DMS 273 treated with DMSO at 0.1 percent for 48 hours (cell line): ENCODE data around the gene GRIK4.

ENCODE experiments used
- DNase-seq: peaks from one replicate; lab custom pipeline; 2025; lab: John Stamatoyannopoulos, UW

GRIK4 gene

DNA sequence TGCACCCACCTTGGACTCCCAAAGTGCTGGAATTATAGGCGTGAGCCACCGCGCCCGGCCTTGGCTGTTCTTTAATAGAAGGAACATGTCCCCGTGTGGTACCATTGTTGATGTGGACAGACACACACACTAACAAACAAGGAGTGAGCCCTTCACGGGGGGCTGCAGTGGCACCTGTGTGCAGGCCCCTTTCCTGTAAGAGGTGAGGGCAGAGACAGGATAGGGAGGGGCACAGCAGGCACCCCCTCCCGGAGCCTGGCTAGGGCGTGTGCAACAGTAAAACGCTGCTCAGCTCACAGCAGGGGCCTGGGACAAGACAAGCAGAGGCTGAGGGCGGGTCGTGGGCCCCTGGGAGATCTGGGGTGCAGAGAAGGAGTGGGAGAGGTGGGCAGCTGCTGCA is 37.8 kb downstream of the GRIK4 start:
- no peak for DNase-seq

DNA sequence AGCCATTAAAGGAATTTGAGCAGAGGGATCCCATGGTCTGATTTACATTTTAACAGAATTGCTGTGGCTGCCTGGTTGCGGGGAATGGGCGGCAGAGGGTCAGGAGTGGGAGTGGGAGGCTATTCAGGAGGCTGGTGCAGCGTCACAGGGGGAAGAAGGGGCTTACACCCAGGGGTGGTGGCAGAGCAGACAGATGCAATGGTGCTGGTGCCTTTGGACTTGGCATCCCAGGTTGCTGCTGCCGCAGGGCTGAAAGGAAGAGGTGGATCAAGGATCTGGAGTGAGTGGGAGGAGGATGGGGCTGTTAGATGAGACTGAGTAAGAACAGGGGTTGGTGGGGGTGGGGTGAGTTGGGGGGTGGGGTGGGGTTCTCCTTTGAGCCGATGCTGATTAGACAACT is 38.5 kb downstream of the GRIK4 start:
- no peak for DNase-seq

DNA sequence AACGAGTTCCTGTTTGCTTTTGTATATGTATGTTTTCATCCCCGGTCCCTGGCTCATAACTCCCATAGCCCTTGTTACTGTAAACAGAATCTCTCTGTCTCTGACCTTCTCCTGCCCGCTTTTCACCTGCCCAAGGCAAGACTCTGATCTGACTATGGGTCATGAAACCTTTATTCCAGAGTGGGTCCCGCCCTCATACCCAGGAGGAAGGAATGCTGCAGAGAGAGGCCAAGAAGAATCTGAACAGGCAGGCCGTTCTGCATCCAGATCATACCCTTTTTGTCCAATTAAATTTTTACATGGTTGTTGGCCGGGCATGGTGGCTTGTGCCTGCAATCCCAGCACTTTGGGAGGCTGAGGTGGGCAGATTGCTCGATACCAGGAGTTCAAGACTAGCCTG is 39.6 kb downstream of the GRIK4 start:
- DNase-seq = no peak

DNA sequence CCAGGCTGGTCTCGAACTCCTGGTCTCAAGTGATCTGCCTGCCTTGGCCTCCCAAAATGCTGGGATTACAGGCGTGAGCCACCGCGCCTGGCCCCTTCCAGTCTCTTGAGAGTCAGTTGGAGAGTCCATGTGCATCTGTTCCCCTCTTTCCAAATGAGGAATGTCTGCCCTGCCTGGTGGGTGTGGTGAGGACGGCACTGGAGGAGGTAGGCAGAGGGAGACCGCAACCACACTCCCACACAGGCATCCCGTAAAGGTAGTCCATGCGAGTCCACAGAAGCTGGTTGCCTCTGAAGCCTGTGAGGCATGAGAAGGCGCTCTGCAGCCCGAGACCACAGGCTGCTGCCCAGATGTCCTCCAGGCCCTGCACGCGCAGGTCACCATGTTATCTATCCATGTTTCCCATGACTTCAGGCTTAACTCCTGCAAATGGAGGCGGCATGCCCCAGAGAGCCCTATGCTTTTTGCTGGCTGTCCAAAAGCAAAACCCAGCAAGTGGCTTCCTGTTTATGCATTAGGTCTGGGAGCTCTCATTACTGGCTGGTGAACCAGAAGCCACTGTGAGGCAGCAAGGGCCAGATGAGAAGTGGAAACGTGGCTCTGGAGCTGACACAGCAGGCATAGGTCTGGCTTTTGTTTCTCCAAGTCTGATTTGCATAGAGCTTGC is 43.4 kb downstream of the GRIK4 start:
- no peak for DNase-seq

DNA sequence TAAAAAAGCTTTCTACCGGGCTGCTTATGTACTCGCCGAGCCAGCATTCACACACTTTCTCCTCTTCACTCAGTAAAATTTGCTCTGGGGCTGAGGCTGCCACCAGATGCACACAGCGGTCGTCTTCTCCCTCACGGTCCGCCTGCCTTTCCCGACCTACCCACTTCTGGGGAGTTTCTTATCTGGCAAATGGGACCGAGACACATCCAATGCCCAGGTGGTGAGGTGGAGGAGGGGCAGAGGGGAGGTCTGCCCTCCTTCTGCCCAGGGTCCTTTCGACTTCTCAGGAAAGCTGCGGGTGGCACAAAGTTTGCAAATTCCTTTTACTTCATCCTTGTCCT is 43.9 kb downstream of the GRIK4 start:
- DNase-seq = no peak

DNA sequence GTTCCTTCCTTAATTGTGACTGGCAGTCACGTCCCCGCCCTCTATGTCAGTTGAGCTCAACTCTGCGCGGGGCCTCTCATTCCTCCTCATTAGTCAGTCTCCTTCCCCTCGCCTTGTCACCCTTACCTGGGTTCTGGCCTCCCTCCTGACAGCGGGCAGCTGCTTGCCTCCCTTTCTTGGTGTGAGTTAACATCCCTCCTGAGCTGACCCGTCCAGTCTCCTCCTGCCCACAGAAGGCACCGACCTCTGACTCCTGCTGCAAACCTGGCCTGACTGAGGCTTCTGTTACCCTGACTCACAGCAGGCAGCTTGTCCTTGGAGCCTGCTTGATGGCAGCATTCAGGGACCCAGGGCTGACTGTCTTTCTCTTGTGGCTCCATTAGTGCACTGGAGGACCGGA is 45.2 kb downstream of the GRIK4 start:
- DNase-seq = no peak

DNA sequence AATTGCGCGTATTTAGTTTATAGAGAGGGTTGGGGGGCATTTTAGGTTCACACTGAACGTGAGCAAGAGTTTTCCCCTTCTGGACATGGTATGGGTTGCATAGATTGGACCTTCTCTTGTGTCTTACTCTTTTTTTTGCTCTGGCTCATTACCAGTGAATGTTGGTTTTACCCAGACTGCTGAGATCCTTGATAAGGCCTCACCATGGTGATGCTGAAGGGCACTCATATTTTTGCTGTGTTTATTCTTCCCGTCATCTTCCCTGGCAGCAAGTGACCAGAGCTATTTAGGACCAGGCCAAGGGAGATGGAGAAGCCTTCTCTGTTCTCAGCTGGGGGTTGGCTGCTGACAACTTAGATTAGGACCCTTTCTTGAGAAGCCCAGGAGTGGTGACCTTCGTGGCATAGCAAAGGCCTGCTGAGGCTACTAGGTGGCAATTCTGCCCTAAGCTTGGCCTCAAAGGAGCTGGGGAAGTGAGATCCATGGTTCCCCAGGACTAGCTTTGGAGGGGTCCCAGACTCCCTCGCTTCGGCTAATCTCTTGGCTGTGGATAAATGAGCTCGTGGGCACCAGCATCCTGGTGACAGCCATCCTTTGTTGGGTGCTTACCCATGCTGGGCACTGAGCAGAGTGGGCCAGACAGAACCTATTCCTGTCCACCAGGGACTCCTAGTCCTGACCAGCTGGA is 47.3 kb downstream of the GRIK4 start:
- DNase-seq = no peak

DNA sequence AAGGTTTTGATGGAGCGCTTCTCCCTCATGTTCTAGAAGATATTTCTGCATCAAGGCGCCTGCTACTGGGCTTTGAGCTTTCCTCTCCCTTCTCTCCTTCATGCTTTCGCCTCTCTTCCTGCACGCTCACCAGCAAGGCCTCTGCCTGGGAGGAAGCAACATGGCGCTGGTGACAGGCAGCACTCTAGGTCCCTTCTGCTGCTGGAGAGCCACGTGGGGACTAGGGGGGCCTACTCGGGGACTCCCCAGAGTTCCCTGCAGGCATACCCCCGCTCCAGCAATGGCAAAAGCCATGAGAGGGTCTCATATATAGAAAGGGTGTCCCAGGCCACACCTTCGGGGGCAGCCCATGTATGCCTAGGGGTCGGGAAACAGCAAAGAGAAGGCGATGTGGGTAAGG is 49.7 kb downstream of the GRIK4 start:
- DNase-seq = no peak

DNA sequence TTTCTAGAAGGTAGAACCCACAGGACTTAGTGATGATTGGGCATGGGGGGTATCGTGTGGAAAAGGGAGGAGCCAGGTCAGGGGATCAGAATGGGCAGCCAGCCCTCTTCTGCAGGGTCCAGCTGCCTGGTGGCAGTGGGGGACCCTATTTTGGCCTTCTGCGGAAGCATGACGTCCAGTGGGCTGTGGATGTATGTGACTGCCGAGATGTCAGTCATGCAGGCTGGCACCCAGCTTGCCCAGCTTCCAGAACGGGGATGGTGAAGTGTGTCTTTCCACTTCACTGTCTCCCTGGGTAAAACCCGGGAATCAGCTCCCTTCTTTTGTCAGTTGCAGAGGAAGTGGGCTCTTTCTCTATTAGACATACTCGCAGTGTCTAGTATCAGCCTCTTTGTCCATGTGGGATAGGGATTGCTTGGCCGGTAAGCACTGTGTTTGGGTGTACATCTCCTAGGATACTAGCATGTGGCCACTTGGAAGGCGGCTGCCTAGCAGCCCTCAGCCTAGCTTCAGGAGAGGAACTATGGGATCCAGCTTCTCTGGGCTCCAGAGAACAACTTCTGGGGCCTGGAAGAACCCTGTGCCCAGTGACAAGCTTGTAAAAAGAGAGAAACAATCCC is 51.4 kb downstream of the GRIK4 start:
- DNase-seq = no peak

DNA sequence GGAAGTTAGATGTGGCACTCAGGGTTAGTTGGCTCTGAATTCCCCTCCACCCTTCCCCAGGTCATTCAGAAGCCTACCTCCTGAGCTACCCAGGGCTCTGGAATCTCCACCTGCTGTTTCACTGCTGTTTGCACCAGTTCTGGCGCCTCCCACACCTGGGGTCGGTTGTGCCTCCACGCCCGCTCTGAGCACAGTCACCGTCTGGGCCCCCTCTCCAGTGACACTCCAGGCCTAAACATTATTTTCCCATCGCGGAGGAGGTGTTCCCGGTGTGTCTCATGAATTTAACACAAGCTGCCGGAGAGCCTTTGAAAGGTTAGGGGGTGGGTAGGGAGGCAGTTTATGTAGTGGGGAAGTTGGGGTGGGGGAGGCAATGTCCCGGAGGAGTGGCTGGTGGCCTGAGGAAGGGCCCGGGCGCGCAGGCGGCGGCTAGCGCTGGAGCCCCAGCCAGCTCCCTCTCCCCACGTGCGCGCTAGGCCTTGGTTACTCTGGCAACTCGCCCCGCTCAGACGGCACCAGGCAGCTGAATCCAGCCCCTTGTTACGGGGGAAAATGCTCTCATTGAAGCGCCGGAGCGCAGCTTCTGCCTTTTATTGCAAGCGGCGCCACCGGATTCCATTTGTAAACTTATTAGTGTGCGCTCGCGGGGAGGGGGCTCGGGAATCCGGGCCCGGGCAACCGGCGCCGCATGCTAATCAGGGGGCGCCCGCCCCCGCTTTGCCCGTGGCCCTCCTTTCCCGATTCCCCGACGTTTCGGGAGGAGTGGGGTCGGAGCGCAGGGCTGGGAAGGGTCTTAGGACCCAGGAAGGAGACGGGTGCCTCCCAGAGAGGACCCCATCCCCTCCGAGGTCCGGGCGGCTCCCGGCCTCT is 52.4 kb downstream of the GRIK4 start:
- no peak for DNase-seq

DNA sequence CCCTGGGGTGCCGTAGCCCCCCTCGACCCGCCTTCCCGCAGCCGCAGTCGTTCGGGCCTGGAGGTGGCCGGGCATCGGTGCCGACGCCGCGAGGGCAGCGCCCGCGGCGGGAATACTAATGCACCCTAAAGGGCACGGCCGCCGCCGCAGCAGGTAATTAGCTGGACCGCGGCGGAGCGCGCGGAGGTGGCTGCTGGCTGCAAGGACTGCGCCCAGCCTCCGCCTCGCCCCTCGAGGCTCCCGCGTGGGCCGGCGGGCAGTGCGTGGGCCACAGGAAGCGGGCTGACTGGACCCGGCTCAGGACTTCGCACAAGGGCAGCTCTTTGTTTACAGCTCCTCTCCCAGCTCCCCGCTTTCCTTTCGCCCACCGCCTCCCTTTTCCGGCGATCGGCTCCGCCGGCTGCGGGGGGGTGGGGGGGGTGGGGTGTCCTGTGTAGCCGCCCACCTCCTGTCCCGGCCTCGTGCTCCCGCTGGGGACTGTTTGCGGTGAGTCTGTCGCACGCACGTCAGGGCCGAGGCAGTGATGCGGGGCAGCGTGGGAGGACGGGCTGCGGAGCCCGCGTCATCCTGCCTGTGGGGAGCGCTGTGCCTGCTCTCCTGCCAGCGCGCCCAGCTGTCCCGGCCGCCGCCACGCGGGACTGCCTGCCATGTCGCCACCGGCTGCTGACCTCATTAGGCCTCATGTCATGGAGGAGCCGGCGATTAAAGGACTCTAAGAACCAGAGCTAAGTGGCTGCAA is 53.2 kb downstream of the GRIK4 start:
- no peak for DNase-seq

DNA sequence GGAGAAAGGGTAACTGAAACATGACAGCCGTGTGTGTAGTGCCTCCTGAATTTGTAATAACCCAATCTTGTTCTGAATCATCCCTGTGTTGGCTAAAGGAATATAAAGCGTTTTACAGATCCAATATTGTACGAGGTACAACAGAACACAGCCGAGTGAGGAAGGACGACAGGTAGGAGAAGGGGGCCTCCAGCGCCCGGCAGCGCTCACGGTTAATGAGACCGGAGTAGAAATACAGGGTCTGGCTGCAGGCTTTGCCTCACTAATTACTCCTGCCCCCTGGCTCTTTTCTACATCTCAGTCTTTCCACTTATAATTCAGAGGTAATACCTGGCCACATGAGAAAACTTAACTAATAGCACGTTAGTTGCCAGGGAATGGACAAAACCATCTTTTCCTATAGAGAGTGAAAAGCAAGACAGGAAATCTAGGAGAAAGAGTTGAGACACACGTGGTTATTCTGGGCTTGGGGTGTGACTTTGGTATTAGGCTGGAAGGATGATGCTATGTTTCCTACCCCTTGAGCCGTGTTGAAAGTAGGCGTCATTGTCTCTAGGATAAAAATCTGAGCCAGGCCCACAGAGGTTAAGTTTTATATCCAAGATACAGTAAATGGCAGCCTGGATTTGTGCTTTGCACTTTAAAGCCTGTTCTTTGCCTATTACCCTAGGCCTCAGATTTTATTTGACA is 54.1 kb downstream of the GRIK4 start:
- DNase-seq = no peak

DNA sequence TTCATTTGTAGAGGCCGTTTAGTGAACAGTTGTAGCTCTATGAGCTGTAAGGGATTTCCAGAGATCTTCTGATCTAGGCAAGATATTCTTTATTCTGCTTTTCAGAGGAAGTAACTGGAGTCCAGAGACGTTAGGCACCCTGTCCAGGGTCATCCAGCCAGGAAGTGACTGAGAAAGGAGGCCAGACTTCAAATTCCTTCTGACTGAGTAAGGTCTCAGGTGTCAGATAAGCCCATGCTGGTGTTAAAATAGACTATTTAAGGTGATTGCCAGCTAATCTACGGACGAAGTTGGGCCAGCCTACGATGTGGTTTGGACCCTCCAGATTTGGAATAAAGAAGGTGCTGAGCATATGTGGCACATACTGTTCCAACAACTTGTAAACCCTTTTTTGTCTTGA is 54.6 kb downstream of the GRIK4 start:
- no peak for DNase-seq

DNA sequence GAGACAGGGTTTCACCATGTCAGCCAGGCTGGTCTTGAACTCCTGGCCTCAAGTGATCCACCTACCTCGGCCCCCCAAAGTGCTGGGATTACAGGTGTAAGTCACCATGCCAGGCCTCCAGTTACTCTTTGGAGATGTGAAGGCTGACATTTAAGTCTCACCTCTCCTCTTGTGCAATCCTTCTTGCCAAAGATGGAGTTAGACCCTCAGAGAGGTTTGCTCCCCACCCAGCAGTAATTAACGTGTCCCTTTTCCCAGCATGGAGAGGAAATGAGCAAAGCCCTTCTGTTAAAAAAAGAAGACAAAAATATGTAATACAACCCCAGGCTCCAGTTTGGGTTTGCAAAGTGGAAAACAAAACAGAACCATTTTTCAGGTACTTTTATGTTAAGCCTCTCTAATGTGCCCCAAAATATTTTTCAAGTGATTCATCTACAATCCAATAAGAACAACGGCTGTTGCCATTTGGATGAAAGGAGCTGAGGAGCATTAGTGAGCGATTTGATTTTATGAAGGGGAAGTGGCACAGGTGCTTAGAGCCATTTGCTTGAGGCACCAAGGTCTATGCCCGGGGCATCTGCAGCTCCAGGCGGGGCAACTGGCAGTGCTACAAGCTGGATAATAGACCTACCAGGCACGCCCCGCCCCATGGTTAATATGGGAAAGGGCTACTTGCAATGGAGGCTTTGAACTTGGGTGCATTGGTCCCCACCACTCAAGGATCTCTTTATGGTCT is 57.2 kb downstream of the GRIK4 start:
- DNase-seq = no peak

DNA sequence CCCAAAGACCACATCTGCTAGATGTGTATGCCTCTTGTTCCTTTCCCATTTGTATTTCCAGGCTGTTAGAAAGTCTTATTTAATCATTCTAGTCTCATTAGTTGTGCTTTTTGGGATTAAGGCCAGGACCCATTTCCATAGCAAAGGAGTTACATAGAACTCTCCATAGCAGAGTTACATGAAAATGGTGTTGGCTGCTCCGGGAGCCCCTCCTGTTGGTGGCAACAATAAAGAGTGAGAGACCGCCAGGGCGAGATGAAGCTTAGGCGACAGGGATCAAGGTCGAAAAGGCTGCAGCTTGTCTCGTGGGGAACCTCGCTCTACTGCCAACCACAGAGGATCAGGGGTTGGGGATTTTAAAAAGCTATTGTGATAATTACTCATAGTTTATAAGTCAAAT is 58.3 kb downstream of the GRIK4 start:
- no peak for DNase-seq

DNA sequence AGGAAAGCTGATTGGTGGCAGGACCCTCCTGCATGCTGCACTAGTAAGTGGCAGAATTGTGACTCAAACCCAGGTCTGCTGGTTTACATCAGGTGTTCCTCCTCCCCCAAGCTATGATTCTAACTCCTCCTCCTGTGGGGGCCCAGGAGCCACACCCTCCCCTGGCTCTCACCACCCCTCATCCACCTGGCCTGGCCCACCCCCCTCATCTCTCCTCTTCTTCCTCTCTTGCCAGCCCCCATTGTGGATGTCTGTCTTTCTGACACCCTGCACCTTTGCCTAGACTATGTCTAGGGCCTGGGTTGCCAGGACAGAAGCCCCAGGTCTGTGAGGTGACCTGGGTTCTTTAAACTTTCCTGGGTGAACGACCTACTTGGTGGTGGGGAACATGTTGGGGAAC is 59.9 kb downstream of the GRIK4 start:
- no peak for DNase-seq

DNA sequence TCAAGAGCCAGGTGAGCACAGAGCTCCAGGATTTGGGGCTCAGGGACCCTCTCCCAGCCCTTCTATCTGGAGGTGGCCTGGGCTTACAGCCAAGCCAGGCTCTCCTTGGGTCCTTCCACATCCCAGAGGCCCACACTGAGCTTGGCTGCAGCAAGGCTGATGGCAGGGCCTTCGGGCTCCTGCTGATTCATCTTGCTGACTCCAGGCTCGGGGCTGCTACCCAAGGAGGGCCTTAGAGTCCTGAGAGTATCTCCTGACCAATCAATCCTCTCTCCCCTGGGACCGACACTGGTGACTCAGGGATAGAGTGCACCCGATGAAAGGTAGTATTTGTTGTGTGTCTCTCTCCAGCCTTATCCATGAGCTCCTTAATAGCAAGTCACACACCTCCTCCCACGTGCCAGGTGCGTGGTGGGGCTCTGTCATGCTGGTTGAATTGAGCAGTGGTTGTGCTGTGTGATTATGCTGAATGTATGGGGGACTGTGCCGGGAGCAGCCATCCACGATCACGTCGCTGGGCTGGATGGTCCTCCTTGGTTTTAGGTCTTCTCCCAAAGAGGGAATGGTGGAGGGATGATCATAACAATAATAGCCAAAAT is 62.3 kb downstream of the GRIK4 start:
- no peak for DNase-seq

DNA sequence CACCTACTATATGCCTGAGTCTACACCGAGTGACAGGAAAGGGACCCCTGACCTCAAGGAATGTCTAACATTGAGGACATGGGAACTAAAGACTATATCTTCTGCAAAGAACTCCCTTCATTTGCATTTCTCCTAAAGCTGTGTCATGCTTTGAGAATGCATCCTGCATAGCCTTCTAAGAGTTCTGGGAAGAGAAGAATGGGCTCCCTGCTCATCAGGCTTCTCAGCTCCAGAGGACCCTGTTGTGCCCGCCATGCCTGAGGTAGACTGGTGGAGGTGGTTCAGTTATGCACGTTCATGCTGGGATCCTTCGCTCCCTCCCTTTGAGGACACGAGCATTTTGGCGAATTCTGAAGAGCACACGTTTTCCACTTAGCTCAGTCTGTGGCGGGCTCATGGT is 63.3 kb downstream of the GRIK4 start:
- DNase-seq = no peak

DNA sequence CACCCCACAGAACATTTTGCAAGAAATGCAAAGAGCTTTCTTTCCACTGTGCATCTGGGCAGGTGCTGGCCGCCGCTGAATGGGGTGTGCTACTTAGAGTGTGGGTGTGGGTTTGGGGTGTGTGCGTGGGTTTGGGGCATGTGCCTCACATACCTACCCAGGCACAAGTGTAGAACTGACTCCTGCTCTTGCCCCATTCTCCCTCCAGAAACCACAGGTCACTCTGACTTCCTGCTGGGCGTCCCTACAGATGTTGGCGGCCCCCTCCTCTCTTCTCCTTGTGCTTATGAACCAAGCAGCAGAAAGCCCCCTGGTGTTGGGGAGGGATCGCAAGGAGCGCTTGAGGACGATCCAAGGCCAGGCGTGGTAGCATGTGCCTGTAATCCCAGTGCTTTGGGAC is 63.9 kb downstream of the GRIK4 start:
- DNase-seq = no peak

DNA sequence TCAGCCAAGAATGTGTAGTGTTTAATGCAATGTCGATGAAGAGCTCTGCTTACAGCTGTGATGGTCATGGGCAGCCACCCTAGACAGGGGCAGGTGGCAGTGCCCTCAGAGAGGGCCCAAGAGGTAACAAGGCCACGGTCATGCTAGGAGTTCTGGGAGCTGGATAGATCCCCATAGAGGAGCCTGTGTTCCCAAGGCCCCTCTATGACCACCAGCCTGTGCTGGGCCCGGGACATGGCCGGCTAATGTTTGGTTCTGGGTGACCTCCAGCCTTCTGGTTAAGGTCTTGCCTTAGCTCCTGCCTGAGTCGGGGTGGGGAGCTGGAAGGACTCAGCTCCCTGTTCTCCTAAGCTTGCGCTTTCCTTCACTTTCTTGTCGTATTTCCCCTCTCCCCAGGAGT is 65.1 kb downstream of the GRIK4 start:
- DNase-seq = no peak
